Thymus (tissue), 11 donors: ENCODE data around the gene E4F1. TPM values are rescaled to one million over a fixed set of nuclear protein-coding genes. Genes with fewer than 3 reads are reported as not detected.
"Not testable (repeated sequence)": the region's sequence is repeated elsewhere in the genome, so short reads cannot be mapped to it uniquely, and the experiment has no call there.

Source experiments
- DNase-seq, 9 donors: peaks; one replicate each; pipeline ENCODE4 v3.0.0-alpha.2; 2013; ENCODE audit warnings: low spot score in 9 of 9, low read depth in 6 of 9, missing footprints in 1 of 9
- H3K27ac ChIP-seq, 2 donors: one replicate each; pipeline ENCODE4 v1.5.1; 2013; ENCODE audit warnings: control low read depth in 1 of 2, low read depth in 1 of 2, low read length in 1 of 2, mild to moderate bottlenecking in 1 of 2, moderate library complexity in 1 of 2
- H3K27me3 ChIP-seq, 2 donors: one replicate each; pipeline ENCODE4 v1.5.1; 2013; ENCODE audit warnings: low read length in 1 of 2; ENCODE audit not compliant: control insufficient read depth in 2 of 2, insufficient read depth in 1 of 2
- H3K36me3 ChIP-seq, 2 donors: one replicate each; pipeline ENCODE4 v1.5.1; 2013; ENCODE audit warnings: low read length in 1 of 2, mild to moderate bottlenecking in 1 of 2, moderate library complexity in 1 of 2; ENCODE audit not compliant: control insufficient read depth in 2 of 2, insufficient read depth in 2 of 2
- H3K4me1 ChIP-seq, 2 donors: one replicate each; pipeline ENCODE4 v1.5.1; 2013; ENCODE audit warnings: low read length in 2 of 2; ENCODE audit not compliant: control insufficient read depth in 2 of 2, insufficient read depth in 2 of 2
- H3K4me3 ChIP-seq, 2 donors: one replicate each; pipeline ENCODE4 v1.5.1; 2013; ENCODE audit warnings: low read length in 2 of 2, control low read depth in 1 of 2, mild to moderate bottlenecking in 1 of 2
- H3K9me3 ChIP-seq, 2 donors: one replicate each; pipeline ENCODE4 v1.5.1; 2013; ENCODE audit warnings: low read length in 1 of 2, mild to moderate bottlenecking in 1 of 2; ENCODE audit not compliant: control insufficient read depth in 2 of 2, insufficient read depth in 1 of 2
- WGBS: extraction: QIAGEN DNeasy Blood & Tissue Kit; methylation state at CpG from one replicate; pipeline ENCODE4 v1.1.7; 2013; 5-methylcytosine and 5-hydroxymethylcytosine counted together
- polyA plus RNA-seq: library from polyadenylated mRNA; stranded (reverse); fragments of 200-250 nt; gene quantifications from one replicate; pipeline ENCODE4 v1.2.3, GENCODE V29; 2013
- total RNA-seq: library from RNA; stranded (reverse); fragments of 120-200 nt; gene quantifications from one replicate; pipeline ENCODE4 v1.2.4, GENCODE V29; 2013
- donor health status: healthy.

Gene E4F1
- total and polyA plus RNA-seq, 2 donors = 26.5 to 42.3 TPM

- Histone ChIP-seq H3K9me3 (no peaks in the 10 kb centered on the region), H3K27me3 (peaks cover 30 to 41% of the 10 kb centered on the region in 2 donors), H3K4me1 (peaks cover 0 to 4% of the 10 kb centered on the region in 2 donors), H3K27ac (no peak overlapping the region), H3K36me3 (peaks cover 58 to 63% of the 10 kb centered on the region in 2 donors), H3K4me3 (no peak overlapping the region)
- WGBS = 97% methylated on average over 28 of the region's 28 CpGs
- no peak for DNase-seq
Measured at GRCh38 chr16:2235234-2235651, 11.9 kb downstream of the E4F1 start.

- no peaks in the 10 kb centered on the region for H3K9me3 ChIP-seq
- peaks cover 0 to 3% of the 10 kb centered on the region in 2 donors for H3K4me1 ChIP-seq
- DNase-seq = no peak
- no peak overlapping the region for H3K4me3 ChIP-seq
- 94% methylated on average over 19 of the region's 19 CpGs for WGBS
- no peak overlapping the region for H3K27ac ChIP-seq
- peaks cover 30 to 41% of the 10 kb centered on the region in 2 donors for H3K27me3 ChIP-seq
- peaks cover 52 to 60% of the 10 kb centered on the region in 2 donors for H3K36me3 ChIP-seq
Measured at GRCh38 chr16:2235695-2236336, 12.4 kb downstream of the E4F1 start.

- Histone ChIP-seq H3K27ac (no peak within 1 kb of the TSS), H3K9me3 (no peaks in the 10 kb centered on the region), H3K36me3 (peaks cover 45 to 53% of the 10 kb centered on the region in 2 donors), H3K27me3 (peaks cover 30 to 41% of the 10 kb centered on the region in 2 donors), H3K4me3 (no peak within 1 kb of the TSS), H3K4me1 (no peaks in the 10 kb centered on the region)
- no peak for DNase-seq
- WGBS = 23% methylated on average over 64 of the region's 64 CpGs
Measured at GRCh38 chr16:2236337-2237101, 13.1 kb downstream of the E4F1 start, which contains the start of gene DNASE1L2. DNASE1L2 (plus strand) TSS chr16:2236444; CDS start chr16:2236817, 373 bp downstream.

- Histone ChIP-seq H3K36me3 (peaks cover 39 to 47% of the 10 kb centered on the region in 2 donors), H3K9me3 (no peaks in the 10 kb centered on the region), H3K27ac (no peak overlapping the region), H3K27me3 (peaks cover 30 to 41% of the 10 kb centered on the region in 2 donors), H3K4me3 (no peak overlapping the region), H3K4me1 (no peaks in the 10 kb centered on the region)
- WGBS = 13% methylated on average over 40 of the region's 40 CpGs
- no peak for DNase-seq
Measured at GRCh38 chr16:2237102-2237482, 13.7 kb downstream of the E4F1 start.

GRCh38 chr16:2237493-2238149 is 14.2 kb downstream of the E4F1 start:
- H3K4me1 ChIP-seq = no peaks in the 10 kb centered on the region
- H3K9me3 ChIP-seq = no peaks in the 10 kb centered on the region
- H3K4me3 ChIP-seq = no peak overlapping the region
- H3K36me3 ChIP-seq = peaks cover 39 to 45% of the 10 kb centered on the region in 2 donors
- peaks cover 30 to 41% of the 10 kb centered on the region in 2 donors for H3K27me3 ChIP-seq
- 34% methylated on average over 65 of the region's 65 CpGs for WGBS
- no peak overlapping the region for H3K27ac ChIP-seq
- DNase-seq = no peak

GRCh38 chr16:2238150-2238837 is 14.9 kb downstream of the E4F1 start:
- H3K27me3 ChIP-seq = peaks cover 30 to 41% of the 10 kb centered on the region in 2 donors
- DNase-seq = no peak
- H3K9me3 ChIP-seq = no peaks in the 10 kb centered on the region
- H3K27ac ChIP-seq = no peak overlapping the region
- H3K4me1 ChIP-seq = no peaks in the 10 kb centered on the region
- 87% methylated on average over 18 of the region's 18 CpGs for WGBS
- peaks cover 39 to 45% of the 10 kb centered on the region in 2 donors for H3K36me3 ChIP-seq
- no peak overlapping the region for H3K4me3 ChIP-seq

- peaks cover 30 to 41% of the 10 kb centered on the region in 2 donors for H3K27me3 ChIP-seq
- H3K4me3 ChIP-seq = no peak overlapping the region
- H3K4me1 ChIP-seq = no peaks in the 10 kb centered on the region
- DNase-seq = no peak
- 94% methylated on average over 15 of the region's 15 CpGs for WGBS
- H3K27ac ChIP-seq = no peak overlapping the region
- peaks cover 39 to 45% of the 10 kb centered on the region in 2 donors for H3K36me3 ChIP-seq
- H3K9me3 ChIP-seq = no peaks in the 10 kb centered on the region
Measured at GRCh38 chr16:2238838-2239675, 15.7 kb downstream of the E4F1 start.

GRCh38 chr16:2240331-2240730 is 16.9 kb downstream of the E4F1 start:
- not testable (repeated sequence) for DNase-seq, H3K9me3 ChIP-seq, H3K4me1 ChIP-seq, H3K27ac ChIP-seq, H3K4me3 ChIP-seq
- H3K27me3 ChIP-seq = peaks cover 28 to 37% of the 10 kb centered on the region in 2 donors
- H3K36me3 ChIP-seq = peaks cover 38 to 43% of the 10 kb centered on the region in 2 donors
- WGBS = 97% methylated on average over 9 of the region's 9 CpGs
